NCI-H226 (cell line): Measurements from ENCODE around the gene CACNA1D.
A peak's percentile ranks its signal among the peaks of the same experiment; 100 is the strongest.
"Not testable (repeated sequence)": the region's sequence is repeated elsewhere in the genome, so short reads cannot be mapped to it uniquely, and the experiment has no call there.

Experiments used
- DNase-seq: peaks from one replicate; pipeline ENCODE4 v3.0.0-alpha.2; 2015

Gene CACNA1D

DNA sequence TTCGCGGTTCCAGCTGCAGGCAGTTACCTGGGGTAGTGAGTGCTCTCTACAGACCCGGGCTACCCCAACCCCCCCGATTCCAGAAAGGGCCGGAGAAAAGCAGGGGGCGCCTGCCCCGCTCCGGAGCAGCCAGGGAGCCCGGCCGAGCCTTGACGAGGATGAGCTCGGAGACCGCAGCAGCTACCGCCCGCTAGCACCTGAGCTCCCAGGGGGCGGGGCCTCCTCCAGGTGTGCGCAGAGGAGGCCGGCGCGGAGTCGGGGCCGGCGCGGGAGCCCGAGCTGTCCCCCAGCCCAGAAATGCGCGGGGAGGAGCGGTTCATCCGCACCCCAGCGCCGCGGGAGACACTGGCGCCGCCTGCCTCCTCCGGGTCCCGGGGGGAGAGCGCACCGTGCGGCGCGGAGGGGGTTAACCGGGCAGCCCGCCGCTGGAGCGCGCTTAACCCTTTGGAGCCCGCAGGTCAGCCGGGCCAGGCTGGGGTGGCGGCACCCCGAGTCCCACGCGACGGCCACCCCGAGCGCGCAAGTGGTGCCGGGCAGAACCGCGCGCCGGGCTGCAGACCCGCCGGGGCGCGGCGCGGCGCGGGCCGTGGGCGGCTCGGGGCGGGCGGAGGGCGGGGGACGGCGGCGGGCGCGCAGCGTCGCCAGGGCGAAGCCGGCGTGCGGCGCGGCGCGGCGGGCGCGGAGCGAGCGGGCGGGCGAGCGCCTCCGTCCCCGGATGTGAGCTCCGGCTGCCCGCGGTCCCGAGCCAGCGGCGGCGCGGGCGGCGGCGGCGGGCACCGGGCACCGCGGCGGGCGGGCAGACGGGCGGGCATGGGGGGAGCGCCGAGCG, at the start of gene CACNA1D:
Gene CACNA1D (plus strand): TSS at position 649 of the 829 bp plus-strand sequence. CDS start 556 bp downstream, outside the sequence.
- no peak for DNase-seq

DNA sequence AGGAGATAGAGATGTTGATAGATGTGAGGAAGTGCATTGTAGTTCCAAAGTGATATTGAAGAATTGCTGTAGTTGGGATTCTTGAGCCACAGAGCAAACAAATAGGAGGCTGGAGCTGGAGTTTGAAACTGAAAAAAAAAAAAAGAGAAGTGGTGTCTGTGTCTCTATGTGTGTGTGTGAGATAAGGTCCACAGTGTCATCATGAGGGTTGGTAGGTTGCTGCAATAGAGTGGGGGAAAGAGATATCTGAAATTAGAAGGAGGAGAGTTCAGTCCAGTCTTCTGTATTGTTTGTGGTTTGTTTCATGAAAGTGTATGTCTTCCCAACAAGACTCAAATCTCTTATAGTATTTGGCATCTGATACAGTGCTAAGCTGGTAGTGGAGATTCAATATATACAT, 37.3 kb upstream of the CACNA1D start:
- no peak for DNase-seq

DNA sequence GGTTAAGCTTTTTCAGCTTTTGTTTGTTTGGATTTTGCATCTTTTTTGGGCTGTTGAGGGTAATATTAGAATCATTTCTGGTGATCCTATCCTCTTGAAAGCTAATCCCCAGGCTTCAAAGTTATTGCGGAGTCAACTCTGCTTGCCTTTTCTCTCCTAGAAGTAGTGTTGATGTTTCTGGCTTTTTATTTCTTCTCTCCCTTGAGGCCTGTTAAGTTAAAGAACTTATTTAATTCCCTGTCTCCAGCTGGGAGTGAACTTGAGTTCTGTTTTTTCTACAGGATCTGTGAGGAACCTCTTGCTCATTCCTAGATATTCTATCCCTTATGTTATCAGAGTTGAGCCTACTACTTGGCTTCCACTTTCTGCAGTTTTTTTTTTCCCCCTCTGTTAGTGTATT, 34.1 kb upstream of the CACNA1D start:
- no peak for DNase-seq

DNA sequence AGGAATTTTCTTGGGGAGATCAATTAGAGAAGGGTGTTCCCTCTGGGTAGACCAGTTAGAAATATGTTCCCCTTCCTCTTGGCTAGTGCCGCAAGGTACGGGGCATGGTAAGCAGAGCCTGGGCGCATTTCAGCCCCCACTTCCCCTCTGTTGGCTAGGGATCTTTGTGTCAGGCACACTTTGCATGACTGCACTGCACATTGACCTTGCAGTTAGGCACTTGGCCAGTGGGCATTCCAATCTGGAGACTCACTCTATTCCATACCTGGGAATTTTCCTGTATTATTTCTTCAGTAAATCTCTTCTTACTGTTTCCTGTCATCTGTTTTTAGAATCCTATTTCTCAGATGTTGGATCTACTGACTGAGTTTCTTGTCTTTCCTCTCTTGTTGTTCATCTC, 30.0 kb upstream of the CACNA1D start:
- peak; percentile 51 for DNase-seq

GRCh38 chr3:53469758-53470157, 24.7 kb upstream of the CACNA1D start:
- DNase-seq = not testable (repeated sequence)

DNA sequence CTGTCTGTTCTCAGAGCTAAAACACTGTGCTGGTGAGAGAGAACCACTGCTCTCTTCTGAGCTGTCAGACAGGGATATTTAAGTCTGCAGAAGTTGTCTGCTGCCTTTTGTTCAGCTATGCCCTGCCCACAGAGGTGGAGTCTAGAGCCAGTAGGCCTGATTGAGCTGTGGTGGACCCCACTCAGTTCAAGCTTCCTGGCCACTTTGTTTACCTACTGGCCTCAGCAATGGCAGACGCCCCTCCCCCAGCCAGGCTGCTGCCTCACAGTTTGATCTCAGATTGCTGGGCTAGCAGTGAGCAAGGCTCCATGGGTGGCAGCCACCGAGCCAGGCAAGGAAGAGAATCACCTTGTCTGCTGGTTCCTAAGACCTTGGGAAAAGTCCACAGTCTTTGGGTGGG, 21.0 kb upstream of the CACNA1D start:
- no peak for DNase-seq

- DNase-seq = not testable (repeated sequence)
Observed at GRCh38 chr3:53476372-53476771, 18.0 kb upstream of the CACNA1D start.

DNA sequence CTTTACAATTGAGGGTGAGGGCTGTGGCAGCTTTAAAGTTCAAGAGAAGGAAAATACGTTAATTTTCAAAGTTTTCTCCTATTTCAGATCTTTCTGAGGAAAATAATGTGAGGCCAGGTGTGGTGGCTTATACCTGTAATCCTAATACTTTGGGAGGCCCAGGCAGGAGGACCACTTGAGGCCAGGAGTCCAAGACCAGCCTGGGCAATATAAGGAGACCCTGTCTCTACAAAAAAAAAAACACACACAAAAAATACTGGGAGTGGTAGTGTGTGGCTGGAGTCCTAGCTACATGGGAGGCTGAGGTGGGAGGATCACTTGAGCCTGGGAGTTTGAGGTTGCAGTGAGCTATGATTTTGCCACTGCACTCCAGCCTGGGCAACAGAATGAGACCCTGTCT, 16.7 kb upstream of the CACNA1D start:
- not testable (repeated sequence) for DNase-seq

DNA sequence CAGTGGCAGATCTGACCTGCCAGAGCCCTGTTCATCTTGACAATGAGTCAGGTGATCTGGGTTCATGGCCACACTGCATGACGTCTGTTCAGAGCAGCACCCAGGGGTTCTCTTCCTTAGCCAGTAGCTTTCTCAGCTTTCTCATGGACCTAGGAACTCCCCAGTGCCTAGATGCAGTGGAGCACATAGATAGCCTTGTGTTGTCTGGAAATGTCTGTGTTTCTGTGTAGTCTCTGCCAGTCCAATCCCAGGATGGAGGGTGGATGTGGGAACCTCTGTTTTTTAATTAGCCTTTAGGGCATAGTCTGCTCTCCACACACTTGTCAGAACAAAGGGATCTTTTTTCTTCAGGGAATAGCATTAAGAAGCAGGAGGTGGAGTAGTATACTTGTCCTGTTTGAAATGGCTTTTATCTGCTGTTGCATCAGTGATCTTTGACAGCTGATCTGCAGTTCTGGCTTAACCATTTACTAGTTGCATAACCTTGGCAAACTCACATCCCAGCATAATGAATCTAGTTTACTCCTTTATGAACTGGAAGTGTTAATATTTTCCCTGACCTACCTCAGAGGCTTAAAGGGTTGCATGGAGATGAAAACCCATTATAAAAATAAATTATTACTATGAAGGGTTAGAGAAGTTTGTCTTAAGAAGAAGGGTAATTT, 16.1 kb upstream of the CACNA1D start:
- no peak for DNase-seq

GRCh38 chr3:53478921-53479664, 15.3 kb upstream of the CACNA1D start:
- no peak for DNase-seq

DNA sequence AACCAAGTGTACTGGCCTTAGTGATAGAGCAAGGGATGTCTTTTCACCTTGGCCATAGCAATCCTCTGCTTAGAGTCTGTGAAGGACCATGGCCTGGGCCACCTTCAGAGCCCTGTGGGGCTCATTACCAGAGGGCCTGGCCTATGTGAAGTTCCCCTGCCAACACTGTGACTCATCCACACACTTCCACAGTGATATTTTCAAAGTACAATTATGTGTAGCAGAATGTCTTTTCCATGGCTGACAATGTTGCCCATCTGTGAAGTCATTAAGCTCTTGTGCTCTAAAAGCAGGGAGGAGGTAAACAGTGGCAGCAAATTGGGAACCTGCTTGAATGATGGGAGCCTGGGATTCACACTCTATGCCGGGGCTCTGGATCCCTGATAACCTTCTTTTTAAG, 12.2 kb upstream of the CACNA1D start:
- DNase-seq = no peak

DNA sequence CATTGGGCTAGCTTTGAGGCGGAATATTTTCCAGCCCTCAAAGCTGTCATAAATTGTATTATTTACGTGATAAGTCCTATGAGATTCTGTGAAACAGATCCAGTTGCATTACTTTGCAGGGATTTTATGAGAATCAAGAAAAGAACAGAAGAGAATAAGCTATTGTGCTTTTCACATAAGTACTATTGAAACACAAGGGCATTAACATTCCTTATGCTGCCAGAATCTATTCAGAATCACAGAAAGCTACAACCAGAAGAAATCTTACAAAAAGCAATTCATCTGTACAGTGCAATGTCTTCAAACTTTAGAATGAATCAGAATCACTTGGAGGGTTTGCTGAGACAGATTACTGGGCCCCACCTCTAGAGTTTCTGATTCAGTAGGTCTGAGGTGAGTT, 10.6 kb upstream of the CACNA1D start:
- DNase-seq = no peak

GRCh38 chr3:53484984-53485383, 9.4 kb upstream of the CACNA1D start:
- no peak for DNase-seq

DNA sequence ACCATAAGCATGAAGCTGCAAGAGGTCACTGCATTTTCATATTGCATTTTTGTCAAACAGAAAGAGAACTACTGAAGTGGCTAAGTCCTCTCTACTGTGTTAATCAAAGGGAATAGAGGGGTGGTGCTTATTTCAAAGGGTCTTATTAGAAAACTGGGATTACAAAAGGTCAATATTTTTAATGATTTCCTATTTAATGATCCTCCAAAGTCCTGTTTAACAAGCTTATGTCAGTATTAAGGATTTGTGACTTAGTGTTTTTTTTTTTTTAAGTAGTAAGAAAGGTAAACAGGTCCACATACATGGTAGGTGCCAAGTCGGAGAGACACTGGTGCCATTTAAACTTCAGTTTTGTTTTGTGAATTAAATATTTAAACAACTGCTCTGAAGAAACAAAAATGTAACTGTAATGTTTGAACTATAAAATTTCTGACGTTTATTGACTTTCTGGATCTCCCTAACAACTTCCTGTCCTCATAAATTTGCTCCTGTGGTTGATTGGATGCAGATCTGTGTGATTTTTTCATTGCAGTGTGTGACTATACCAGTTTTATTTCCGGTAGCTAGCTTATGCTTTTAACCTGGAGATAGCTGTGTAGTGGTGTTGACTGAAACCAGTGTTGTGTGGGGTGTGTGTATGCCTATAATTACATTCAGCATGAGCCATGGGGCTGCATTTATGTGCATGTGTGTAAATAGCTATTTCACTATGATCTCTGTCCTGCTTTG, 8.6 kb upstream of the CACNA1D start:
- no peak for DNase-seq

DNA sequence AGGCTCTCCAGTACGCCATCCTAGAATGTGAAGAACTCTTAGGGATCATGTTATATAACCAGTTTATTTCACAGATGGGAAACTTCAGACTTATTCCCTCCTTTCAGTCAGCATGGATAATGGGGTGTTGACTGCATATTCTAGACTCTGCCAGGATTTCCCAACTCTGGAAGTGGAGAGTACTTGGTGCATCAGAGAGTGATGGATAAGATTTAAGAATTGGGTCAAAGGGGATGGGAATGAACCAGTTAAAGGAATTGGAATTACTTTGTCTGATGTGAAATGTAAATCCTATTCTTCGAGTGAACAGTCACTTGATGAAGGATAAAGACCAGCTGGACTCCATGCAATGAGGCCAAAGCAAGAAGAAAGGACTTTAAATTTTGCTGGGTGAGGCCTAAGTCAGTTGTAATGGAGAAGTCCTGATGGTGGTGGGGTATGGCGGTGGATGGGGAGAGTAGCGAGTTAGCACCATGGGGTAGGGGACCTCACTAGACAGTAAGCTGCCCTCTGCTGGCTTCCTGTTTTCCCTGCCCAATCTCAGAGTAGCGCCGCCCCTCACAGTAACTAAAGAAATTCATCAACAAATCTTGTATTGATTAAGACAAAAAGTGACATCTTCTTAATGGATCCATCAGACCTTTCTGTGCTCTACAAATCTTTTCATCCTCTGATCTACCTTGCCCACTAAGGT, 7.3 kb upstream of the CACNA1D start:
- DNase-seq = no peak

DNA sequence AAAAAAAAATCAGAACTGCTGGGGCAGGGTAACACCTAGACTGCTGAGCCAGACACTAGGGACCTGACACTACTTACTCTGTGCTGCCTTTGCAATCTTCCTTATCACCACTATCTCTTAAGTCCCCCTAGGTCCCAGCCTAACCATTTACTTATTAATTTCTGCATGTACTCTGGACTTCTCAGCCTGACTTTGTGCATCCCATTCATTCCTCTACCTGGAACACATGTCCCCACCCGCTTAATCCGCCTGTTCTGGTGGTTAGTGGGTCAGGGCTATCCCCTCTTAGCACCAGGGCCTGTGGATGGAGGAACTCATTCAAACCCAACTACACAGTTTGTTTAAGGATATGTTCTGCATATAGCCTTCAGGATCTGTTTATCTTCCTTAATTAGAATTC, 5.0 kb upstream of the CACNA1D start:
- no peak for DNase-seq

- no peak for DNase-seq
Observed at GRCh38 chr3:53489787-53490458, 4.5 kb upstream of the CACNA1D start.

GRCh38 chr3:53490459-53490968, 3.9 kb upstream of the CACNA1D start:
- DNase-seq = no peak

DNA sequence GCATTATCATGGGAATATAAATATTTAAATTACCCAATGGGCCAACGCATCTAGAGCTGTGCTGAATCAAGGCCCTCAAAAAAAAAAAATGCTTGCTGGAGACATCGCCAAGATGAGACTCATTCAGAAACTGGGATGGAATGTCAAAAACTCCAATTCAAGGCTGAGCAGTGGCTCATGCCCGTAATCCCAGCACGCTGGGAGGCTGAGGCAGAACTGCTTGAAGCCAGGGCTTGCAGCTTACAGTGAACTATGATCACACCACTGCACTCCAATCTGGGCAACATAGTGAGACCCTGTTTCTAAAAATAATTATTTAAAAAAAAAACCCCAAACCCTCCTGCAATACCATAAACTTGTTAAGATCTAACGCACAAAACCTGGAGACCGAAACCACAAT, 3.1 kb upstream of the CACNA1D start:
- no peak for DNase-seq

GRCh38 chr3:53493595-53493962, 832 bp upstream of the CACNA1D start:
- DNase-seq = no peak

DNA sequence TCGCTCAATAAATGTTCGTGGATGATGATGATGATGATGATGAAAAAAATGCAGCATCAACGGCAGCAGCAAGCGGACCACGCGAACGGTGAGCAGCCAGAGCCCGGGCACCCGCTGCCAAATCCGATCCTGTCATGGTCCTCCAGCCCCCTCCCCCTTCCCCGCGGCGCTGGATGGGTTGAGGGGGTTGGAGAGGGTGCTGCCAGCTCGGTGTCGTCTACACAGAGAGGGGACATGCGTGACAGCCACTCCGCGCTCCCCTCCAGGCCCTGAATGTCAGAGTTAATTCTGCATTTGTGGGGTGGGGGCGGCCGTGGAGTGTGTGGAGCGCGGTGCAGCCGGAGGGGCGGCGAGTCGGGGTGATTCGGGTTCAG, 722 bp downstream of the CACNA1D start:
- no peak for DNase-seq
